Renal cortex interstitium (tissue), 11 donors: ENCODE results near the gene SPCS3. TPM values are rescaled to one million over a fixed set of nuclear protein-coding genes. Genes with fewer than 3 reads are reported as not detected.
"Not testable (repeated sequence)": the region's sequence is repeated elsewhere in the genome, so short reads cannot be mapped to it uniquely, and the experiment has no call there.

Experiments used
- DNase-seq, 11 donors: peaks; one replicate each; pipeline ENCODE4 v3.0.0-alpha.2; 2013; ENCODE audit warnings: low read depth in 9 of 11, low spot score in 4 of 11; ENCODE audit errors: extremely low read depth in 1 of 11
- polyA plus RNA-seq, 3 donors: library from polyadenylated mRNA; unstranded; fragments of 120-200 nt; gene quantifications; one replicate each; pipeline ENCODE4 v1.2.1, GENCODE V29; 2013; ENCODE audit not compliant: insufficient read length in 3 of 3

The SPCS3 gene
- polyA plus RNA-seq, 3 donors, result 84.3 to 107 (median 96.7) TPM

DNA sequence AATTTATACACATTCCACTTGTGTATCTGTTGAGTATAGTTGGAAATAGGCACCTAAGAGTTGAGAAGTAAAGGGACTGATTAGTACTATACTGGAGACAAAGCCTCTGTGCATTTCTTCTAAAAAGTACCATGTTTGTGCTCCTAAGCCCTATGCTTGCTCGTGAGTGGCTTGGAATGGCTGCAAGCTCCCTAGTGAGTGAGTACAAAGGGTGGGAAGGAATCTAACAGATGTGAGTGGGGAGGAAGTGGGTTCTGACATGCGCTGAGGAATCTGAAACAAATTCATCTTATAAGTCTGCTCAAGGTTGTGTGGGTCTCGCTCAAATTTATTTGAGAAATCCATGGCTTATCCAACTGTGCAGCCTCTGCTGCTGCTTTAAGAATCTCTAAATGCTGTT, 13.3 kb downstream of the SPCS3 start:
- DNase-seq, result no peak

DNA sequence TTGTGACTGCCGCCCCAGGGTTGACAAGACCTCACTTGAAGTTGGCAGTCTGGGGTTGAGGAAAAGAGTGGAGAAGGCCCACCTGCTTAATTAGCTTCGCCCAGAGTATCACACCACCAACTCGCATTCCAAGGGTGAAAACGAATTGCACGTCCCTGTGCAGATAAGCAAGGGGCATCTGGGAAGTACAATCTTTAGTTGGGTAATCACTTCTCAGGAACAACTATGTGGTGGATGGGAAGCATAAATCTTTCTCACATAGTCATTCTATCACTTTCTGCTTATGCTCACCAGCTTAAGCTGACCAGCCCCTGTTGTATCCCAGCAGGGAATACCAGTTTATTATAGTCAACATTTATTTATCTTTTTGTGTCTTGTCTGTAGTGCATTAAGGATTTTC, 14.3 kb downstream of the SPCS3 start:
- DNase-seq, result no peak

DNA sequence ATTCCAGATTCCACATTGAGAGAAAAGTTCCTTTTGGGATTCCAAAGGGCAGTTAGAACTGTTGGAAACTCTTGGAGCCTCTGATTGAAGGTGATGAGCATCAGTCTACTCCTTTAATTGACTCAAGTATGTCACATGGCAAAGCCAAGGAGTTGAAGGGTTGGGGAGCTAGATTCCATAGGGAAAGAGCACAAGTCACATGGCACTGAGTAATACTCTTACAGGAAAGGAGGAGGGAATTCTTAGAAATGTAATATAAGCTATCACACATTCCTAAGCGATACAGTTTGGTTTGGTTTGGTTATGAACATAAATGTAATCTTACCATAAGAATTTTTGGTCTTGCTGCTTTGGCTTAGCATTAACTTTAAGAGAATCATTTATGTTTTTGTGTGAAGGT, 15.7 kb downstream of the SPCS3 start:
- DNase-seq, result no peak

DNA sequence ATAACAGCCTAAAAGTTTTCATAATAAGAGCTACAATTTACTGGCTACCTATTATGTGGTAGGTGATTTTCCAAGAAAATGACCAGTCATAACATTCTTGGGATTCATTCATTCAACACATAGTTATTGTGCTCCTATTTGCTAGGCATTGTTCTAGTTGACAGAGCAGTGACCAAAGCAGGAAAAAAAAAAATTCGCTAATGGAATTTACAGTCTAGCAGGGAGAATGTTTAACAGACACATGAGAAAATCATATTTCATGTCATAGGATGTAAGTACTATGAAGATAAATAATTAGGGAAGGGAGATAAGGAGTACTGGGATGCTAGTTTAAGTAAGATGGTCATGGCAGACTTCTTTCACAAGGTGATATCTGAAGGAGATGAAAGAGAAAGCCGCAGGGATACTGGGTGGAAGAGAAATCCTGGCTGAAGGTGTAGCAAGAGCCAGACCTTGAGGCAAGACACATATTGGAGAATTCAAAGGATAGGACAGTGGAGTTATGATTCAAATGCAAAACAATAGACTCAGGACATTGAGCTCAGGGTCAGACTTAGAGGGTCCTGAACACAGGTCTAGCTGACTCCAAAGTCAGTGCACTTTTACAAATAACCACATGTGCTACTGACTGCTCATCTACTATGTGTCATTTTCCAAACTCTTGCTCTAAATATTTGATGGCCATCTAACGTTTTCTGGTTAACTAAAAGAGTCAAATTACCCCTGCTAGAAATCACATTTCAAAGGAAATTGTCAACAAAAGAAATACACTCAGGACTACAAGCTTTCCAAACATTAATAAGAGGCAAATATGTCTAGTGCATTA, 20.4 kb downstream of the SPCS3 start:
- DNase-seq, result no peak

DNA sequence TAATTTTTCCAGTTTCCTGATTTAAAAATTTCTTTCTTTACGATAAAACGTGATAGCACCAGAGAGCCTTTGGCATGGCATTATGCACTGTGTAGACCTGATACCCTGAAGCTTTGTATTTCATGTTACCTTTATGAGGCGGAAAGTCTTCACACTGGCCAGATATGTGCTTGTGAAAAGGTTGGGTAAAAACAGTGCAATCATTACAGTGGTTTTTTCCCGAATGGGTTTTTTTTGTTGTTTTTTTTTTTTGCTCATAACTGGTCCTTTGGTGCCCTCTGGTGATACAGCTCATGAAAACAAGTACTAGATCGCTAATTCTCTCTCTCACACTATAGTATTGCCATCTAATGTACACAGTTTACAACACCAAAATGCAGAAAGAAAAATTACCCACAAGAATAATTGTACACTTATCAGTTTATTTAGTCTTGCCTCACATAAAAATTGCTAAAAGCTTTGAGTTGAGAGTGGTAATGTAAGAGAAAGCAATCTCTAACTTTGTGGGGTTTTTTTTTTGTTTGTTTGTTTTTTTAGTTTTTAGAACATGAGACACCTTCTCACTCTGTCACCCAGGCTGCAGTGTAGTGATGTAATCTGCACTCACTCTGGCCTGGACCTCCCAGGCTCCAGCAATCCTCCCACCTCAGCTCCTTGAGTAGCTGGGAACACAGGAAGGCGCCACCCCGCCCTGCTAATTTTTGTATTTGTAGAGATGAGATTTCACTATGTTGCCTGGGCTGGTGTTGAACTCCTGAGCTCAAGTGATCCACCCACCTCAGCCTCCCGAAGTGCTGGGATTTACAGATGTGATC, 21.3 kb downstream of the SPCS3 start:
- peak in 4 of 11 donors; percentile 41 to 57 (median 50) for DNase-seq

DNA sequence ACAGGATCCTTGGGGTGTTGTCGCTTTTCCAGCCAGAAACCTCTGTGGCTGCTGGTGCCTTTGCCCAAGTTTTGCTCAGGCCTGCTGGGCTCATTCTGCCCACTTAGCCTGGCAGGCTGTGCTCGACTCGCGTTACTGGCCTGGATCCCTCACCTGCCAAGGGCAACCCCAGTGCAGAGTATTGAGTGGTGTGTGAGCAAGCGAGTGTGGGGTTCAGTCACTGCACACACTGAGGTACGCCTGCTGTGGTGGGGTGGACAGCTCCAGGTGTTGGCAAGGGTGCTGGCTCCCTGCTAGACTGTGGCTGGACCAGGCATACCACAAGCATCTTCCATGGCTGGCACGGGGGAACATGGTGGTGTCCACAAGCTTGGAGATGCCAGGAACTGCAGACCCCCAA, 22.6 kb downstream of the SPCS3 start:
- DNase-seq, result no peak

DNA sequence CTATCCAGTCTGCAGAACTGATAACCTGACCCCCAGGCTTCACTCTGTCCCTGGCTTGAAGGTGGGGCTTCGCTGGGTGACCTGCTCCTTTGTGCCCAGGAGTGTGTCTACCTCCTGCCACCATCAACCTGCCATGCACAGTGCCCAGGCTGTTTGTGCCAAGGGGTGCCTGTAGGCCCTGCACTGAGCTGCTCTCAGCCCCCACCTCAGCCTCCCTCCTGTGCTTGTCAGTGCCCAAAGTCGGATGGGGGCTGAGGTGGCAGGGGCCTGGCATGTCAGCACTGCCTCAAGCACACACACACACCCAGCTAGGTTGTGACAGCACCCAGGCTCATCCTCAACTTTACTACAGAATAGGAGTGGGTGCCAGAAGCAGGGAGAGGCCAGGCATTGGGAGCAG, 23.5 kb downstream of the SPCS3 start:
- no peak for DNase-seq

DNA sequence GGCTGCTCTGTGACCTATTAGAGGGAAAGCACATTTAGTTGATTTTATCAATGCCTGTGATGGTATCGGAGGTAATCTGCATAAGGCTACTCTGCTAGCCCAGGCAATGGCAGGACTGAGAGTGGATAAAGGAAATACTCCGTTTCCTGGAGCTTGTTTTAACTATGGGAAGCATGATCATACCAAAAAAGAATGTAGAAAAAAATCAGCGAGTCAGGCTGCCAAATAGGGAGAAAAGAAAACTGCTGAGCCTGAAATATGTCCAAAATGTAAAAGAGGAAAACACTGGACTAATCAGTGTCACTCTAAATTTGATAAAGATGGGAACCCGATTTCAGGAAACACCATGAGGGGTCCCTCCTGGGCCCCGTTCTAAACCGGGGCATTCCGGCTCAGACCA, 25.6 kb downstream of the SPCS3 start:
- not testable (repeated sequence) for DNase-seq

DNA sequence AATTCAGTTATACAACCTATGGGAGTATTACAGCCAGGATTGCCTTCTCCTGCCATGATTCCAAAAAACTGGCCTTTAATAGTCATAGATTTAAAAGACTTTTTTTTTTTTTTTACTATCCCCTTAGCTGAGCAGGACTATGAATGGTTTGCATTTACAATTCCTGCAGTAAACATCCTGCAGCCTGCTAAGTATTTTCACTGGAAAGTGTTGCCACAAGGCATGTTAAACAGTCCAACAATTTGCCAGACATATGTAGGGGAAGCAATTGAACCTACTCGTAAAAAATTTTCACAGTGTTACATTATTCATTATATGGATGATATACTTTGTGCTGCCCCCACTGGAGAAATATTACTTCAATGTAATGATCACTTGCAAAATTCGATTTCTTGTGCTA, 27.1 kb downstream of the SPCS3 start:
- not testable (repeated sequence) for DNase-seq

DNA sequence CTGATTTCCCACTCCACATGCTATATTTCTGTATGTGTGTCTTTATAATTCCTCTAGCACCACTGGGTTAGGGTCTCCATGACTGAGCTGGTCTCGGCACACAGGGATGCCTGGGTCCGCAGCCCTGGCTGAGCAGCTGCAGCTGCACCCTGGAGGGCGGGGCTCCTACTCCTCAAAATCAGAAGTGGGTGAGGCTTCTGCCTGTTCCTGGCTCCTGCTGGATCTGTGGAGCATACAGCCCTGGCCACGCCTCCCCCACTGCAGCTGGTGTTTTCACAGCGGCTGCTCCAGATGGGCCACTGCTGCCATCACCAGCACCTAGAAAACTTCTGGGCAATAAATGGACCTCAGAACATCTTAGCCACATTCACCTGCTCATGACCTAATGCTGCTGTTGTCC, 30.9 kb downstream of the SPCS3 start:
- no peak for DNase-seq

DNA sequence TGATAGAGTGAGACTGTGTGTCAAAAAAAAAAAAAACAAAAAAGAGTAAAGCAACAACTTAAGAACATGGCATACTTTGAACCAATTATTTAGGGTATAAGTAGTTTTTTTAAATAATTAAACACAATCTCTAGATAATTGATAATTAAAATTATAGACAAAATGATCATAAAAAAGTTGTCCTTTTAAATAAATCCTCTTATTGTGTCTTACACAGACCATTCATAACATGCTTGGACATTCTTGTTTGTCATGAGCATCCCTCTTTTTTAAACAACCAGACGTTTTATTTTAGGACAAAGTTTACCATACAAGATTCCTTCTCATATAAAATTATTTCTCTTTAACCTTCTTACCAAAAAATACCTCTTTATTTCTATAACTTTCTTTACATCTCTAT, 35.1 kb downstream of the SPCS3 start:
- no peak for DNase-seq

DNA sequence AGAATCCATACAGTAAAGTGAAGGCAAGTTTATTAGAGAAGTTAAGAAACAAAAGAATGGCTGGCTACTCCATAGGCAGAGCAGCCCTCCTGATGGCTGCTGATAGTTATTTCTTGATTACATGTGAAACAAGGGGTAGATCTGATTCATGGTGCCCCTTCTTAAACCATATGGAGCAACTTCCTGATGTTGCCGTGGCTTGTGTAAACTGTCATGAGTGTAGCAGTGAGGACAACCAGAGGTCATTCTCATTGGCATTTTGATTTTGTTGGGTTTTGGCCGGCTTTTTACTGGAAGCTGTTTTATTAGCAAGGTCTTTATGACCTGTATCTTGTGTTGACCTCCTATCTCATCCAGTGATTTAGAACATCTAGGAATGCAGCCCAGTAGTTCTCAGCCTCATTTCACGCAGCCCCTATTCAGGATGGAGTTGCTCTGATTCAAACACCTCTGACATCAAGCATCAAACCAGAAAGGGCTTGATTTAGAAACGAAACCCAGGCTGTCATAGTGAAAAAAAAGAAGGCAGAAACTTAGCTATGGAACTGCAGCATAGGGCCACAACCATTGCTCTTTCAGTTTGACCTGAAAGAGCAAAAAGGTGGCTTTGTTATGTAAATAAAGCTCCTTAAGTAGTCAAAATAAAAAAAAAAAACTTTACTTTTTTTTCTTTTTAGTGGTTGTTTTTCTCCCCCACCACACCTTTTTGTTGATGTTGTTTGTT, 37.8 kb downstream of the SPCS3 start:
- DNase-seq, result no peak

DNA sequence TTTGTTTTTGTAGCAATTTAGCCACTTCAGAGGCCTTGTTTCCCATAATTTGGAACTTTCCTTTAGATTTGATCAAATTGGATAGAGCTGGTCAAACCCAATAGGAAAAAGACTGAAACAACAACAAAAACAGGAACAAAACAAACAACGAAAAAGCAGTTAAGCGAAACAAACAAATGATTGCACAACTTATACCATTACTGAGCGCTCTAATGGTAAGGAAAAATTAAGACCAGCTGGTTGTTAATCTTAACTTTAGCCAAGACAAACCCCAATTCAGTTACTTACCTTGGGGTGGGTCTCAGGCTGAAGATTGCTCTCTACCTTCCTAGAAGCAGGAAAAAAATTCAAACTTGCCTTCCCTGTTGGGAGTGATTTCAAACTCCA, 38.3 kb downstream of the SPCS3 start:
- no peak for DNase-seq

DNA sequence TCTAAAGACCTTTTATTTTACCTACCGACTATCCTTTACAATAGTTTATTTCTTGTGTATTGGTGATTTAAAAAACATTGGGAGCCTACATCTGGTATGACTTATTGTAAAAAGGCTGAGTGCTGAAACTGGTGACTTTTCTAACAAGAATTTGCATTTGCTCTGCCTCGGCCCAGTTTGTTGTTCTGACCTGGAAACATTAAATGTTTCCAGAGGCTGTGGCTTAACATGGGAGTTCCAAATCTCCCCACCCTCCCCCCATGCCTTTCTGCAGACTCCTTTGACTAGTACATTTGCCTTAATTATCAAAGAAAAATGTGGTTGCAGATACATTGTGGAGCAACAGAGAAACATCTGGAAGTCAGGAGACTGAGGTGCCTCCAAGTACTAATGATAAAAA, 39.8 kb downstream of the SPCS3 start:
- no peak for DNase-seq

DNA sequence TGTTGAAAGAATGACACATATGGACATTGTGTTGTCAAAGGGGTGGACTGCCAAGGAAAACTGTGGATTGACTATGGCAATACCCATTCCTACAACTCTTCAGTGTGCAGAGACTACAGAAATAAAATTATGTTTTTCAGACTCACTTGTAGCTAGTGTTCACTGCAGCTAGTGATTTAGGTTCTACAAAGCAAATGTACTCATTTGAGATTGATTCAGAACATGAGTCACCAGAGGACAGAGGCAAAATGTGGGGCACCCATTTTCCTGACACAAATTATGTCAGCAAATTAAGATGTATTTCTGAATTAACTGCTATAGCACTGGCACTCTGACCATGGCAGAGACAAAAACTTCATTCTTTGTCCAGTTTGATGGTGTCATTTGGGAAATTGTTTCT, 40.7 kb downstream of the SPCS3 start:
- no peak for DNase-seq

DNA sequence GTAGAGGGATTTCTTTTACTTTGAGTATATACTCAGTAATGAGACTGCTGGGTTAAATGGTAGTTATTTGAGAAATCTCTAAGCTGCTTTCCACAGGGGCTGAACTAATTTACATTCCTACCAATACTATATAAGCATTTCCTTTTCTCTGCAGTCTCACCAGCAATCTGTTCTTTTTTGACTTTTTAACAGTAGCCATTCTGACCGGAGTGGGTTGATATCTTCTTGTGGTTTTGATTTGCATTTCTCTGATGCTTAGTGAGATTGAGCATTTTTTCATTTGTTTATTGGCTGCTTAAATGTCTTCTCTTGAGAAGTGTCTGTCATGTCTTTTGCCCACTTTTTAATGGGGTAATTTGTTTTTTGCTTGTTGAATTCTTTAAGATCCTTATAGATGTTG, 43.3 kb downstream of the SPCS3 start:
- DNase-seq, result no peak

DNA sequence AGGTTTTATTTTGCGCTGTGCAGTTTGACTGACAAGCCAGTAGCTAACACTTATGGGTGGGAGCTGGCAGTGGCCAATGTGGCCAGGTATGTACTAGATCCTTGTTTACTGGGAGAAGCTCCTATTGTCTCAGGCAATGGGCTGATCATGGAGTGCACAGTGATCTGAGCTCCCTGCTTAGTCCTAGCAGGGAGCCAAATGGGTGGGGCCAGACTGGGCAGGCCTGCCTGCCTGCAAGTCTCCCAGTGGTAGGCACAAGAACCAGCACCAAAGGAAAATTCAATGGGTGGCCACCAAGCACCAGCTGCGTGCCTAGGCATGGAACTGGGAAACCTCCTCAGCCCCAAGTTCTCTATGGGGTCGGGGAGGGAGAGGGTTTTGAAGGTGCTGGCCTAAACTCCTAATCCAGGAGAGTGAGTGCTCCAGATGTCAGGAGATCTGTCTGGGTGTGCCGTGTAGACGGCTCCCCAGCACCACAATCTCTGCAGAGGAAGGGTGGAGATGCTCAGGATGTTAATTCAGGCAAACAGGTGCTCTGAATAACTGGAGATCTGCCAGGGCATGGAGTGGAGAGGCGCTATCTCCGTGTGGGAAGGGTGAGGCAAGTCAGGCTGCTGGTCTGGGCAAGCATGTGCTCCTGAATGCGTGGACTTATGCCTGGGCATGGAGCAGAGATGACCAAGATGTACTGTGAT, 48.2 kb downstream of the SPCS3 start:
- no peak for DNase-seq

DNA sequence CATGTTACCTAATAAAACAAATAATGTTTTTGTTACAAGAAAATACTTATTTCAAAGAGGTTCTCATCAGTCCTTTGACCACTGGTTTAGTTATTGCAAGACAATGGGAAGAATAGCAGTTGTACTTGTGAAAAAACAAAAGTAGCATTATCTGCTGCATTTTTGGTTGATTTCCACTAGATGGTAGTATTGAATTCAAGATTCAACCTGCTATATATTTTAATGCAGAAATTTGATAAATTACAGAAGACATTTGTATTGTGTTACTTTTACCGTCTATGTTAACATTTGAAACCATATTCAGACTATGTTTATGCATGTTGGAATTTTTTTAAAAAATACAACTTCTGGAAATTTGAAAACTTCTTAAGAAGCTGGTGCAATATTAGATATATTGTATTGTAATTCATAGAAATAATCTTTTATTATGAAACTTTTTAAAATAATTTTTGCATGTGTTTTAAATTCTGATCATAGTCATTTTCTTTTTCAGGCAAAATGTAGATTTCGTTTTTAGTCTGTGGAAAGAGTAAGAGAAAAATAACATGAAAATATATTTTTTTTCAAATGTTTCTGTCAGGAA, 56.4 kb downstream of the SPCS3 start:
- no peak for DNase-seq

DNA sequence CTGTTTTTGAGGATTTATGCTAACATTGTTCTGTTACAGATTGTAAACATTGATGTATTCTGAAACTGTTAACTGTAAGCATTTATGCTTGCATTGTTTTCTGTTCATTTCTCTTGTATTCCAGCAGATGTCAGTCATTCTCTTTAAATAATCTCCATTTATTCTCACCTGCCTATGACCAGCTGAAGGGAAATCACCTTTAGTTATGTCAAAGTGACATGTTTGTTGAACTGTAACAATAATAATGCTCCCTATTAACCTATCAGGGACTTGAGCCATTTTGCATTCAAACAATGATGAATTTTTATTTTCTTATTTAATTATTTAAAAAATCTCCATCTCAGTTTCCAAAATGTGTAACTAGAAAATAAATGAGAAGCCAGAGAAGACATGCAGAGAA, 58.0 kb downstream of the SPCS3 start:
- DNase-seq, result peak in 1 of 11 donors; percentile 15
